Tibial nerve (tissue), 4 donors: ENCODE measurements around the gene POLR1C. TPM values are rescaled to one million over a fixed set of nuclear protein-coding genes. Genes with fewer than 3 reads are reported as not detected.
A peak's percentile ranks its signal among the peaks of the same experiment; 100 is the strongest.

Source experiments
- DNase-seq, 2 donors: peaks; one replicate each; pipeline ENCODE4 v3.0.0-alpha.2; 2019; ENCODE audit warnings: low spot score in 2 of 2
- H3K27ac ChIP-seq, 4 donors: fragments of 200-600 bp; sonication (generic) in 3 of 4; one replicate each; pipeline ENCODE4 v1.5.1; 2017 to 2019; ENCODE audit warnings: mild to moderate bottlenecking in 1 of 4
- H3K27me3 ChIP-seq, 2 donors: fragments of 200-600 bp; sonication (generic) in 1 of 2; one replicate each; pipeline versions ENCODE4 v1.5.1 to v1.6.0; 2017 to 2019
- H3K36me3 ChIP-seq, 3 donors: fragments of 200-600 bp; sonication (generic); one replicate each; pipeline ENCODE4 v1.5.1; 2018 to 2019
- H3K4me1 ChIP-seq, 4 donors: fragments of 200-600 bp; sonication (generic) in 3 of 4; one replicate each; pipeline ENCODE4 v1.5.1; 2017 to 2019
- H3K4me3 ChIP-seq, 4 donors: fragments of 200-600 bp; sonication (generic) in 3 of 4; one replicate each; pipeline ENCODE4 v1.5.1; 2017 to 2019; ENCODE audit warnings: mild to moderate bottlenecking in 1 of 4, moderate library complexity in 1 of 4
- H3K9me3 ChIP-seq, 4 donors: fragments of 200-600 bp; sonication (generic) in 3 of 4; one replicate each; pipeline ENCODE4 v1.5.1; 2017 to 2019
- EP300 ChIP-seq, 2 donors: sonication (generic); formaldehyde crosslinking; IDR thresholded peaks; one replicate each; pipeline ENCODE4 v1.6.1; 2017; ENCODE audit warnings: antibody characterized with exemption in 2 of 2, mild to moderate bottlenecking in 1 of 2
- POLR2A ChIP-seq, 2 donors: fragments of 450-650 bp; IDR thresholded peaks; one replicate each; pipeline ENCODE4 v1.6.1; 2017; ENCODE audit warnings: antibody characterized with exemption in 2 of 2, mild to moderate bottlenecking in 2 of 2, moderate library complexity in 2 of 2
- WGBS, 2 donors: methylation state at CpG; one replicate each; pipeline ENCODE4 v1.1.5; 2018; 5-methylcytosine and 5-hydroxymethylcytosine counted together
- total RNA-seq, 4 donors: library from RNA; depleted of rRNA; stranded (reverse); fragments of >200 nt; gene quantifications; one replicate each; pipeline ENCODE4 v1.1.0, GENCODE V29; 2016
- TF ChIP-seq, protein P1 (sequence below), 5 experiments: fragments of 200-600 bp in 3 of 5; fragments of 450-650 bp in 2 of 5; sonication (generic) in 3 of 5; IDR thresholded peaks; one replicate each; pipeline ENCODE4 v1.5.1; 2016 to 2019; ENCODE audit warnings: antibody characterized with exemption in 5 of 5, mild to moderate bottlenecking in 3 of 5, moderate library complexity in 2 of 5

POLR1C gene
- total RNA-seq, 4 donors from 2014 or later = 24.5 to 45.5 (median 29.7) TPM

DNA sequence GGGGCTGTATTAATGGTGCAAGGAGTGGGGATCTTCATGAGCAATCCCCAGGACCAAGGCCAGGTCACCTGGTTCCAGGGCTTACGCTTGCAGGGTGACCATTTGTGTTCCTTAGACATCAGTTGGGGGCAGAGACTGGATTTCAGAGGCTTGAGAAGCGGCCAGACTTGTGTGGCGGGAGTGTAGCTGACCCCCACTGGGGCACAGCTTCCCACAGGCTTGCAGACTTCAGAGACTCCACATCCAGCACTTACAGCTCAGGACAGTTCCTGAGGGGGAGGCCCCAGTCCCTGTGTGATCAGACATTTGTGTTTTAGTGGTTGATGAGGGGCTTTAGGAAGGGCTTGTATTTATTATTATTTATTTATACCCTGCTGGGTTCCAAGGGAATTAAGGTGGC, 24.2 kb upstream of the POLR1C start:
- WGBS, 2 donors = 40 to 51% methylated on average over 3 of the region's 3 CpGs
- Histone ChIP-seq H3K9me3 (no peaks in the 10 kb centered on the region), H3K36me3 (no peaks in the 10 kb centered on the region), H3K4me1 (peaks cover 0 to 44% (median 21%) of the 10 kb centered on the region in 4 donors), H3K27me3 (no peaks in the 10 kb centered on the region), H3K27ac (peak overlapping the region in 3 of 4 donors; percentile 13 to 84 (median 63)), H3K4me3 (no peak overlapping the region)
- DNase-seq = no peak
- TF ChIP-seq, protein P1, sequence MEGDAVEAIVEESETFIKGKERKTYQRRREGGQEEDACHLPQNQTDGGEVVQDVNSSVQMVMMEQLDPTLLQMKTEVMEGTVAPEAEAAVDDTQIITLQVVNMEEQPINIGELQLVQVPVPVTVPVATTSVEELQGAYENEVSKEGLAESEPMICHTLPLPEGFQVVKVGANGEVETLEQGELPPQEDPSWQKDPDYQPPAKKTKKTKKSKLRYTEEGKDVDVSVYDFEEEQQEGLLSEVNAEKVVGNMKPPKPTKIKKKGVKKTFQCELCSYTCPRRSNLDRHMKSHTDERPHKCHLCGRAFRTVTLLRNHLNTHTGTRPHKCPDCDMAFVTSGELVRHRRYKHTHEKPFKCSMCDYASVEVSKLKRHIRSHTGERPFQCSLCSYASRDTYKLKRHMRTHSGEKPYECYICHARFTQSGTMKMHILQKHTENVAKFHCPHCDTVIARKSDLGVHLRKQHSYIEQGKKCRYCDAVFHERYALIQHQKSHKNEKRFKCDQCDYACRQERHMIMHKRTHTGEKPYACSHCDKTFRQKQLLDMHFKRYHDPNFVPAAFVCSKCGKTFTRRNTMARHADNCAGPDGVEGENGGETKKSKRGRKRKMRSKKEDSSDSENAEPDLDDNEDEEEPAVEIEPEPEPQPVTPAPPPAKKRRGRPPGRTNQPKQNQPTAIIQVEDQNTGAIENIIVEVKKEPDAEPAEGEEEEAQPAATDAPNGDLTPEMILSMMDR (IDR thresholded peaks at IDR 0.05) = no peak
- no peak for TF ChIP-seq POLR2A (IDR thresholded peaks at IDR 0.05)

DNA sequence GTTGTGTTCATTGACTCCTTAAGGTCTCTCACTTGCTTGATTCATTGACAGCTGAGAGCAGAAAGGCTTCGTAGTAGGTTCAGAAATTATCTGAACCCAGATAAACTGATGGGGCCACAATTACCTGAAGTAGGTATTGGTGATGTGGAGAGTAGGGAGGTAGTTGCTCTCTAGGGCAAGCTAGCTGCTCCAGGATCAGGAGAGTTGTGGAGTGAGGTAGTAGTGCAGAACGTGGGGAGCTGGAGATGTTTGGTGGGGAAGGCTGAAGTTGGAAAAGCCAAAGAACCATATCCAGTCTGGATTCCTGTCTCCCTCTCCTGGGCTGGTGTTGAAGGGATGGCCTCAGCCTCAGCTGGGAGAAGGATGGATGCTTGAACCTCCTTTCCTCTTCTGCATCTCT, 23.7 kb upstream of the POLR1C start:
- no peaks in the 10 kb centered on the region for H3K27me3 ChIP-seq
- H3K27ac ChIP-seq = peak overlapping the region in 3 of 4 donors; percentile 13 to 84 (median 63)
- peaks cover 0 to 5% (median 0%) of the 10 kb centered on the region in 3 donors for H3K36me3 ChIP-seq
- H3K4me3 ChIP-seq = no peak overlapping the region
- WGBS, 2 donors = 72 to 92% methylated on average over 2 of the region's 2 CpGs
- DNase-seq = no peak
- H3K4me1 ChIP-seq = peaks cover 0 to 44% (median 21%) of the 10 kb centered on the region in 4 donors
- TF ChIP-seq, protein P1 (IDR thresholded peaks at IDR 0.05) = no peak
- TF ChIP-seq EP300 (IDR thresholded peaks at IDR 0.05) = no peak
- no peaks in the 10 kb centered on the region for H3K9me3 ChIP-seq

DNA sequence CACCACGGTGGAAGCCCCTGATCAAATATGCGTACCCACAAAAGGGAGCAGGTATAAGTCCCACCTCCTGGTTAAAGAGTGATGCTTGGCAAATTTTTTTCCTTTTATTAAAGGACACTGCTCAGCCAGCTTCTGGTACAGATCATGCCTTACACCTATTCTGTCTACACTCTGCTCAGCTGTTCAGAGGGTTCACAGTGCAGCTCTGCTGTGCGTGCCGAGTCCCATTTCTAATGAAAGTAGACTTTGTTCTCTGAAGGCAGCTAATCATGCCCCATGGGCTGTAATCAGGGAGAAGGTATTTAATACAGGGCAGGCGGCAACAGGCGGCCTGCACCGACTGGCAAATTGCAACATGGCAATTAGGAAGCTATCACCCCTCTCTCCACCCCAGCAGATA, 23.1 kb upstream of the POLR1C start:
- H3K4me3 ChIP-seq = no peak overlapping the region
- 59 to 63% methylated on average over 7 of the region's 7 CpGs for WGBS, 2 donors
- H3K36me3 ChIP-seq = peaks cover 0 to 11% (median 0%) of the 10 kb centered on the region in 3 donors
- DNase-seq = no peak
- no peak for TF ChIP-seq POLR2A (IDR thresholded peaks at IDR 0.05)
- TF ChIP-seq EP300 (IDR thresholded peaks at IDR 0.05) = no peak
- TF ChIP-seq, protein P1 (IDR thresholded peaks at IDR 0.05) = no peak
- no peaks in the 10 kb centered on the region for H3K27me3 ChIP-seq
- H3K27ac ChIP-seq = peak overlapping the region in 2 of 4 donors; percentile 63 to 84
- H3K4me1 ChIP-seq = peaks cover 0 to 44% (median 19%) of the 10 kb centered on the region in 4 donors
- H3K9me3 ChIP-seq = no peaks in the 10 kb centered on the region

DNA sequence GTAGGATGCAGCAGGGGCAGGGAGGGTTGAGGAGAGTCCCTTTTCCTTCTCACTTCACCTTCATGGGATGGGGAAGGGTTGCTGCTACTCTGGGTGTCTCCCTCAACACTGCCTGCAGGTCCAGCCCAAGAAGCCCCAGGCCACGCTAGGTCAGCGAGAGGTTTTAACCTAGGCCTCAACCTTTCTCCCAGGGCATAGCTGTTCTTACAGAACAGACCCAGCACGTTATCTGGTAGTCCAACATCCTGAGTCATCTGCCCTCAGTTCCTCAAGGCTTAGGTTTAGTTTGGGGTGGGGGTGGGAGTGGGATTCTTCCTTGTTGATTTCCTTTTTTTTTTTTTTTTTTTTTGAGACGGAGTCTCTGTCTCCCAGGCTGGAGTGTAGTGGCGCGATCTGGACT, 22.6 kb upstream of the POLR1C start:
- peaks cover 0 to 44% (median 18%) of the 10 kb centered on the region in 4 donors for H3K4me1 ChIP-seq
- DNase-seq = no peak
- H3K4me3 ChIP-seq = no peak overlapping the region
- 83 to 89% methylated on average over 6 of the region's 6 CpGs for WGBS, 2 donors
- H3K36me3 ChIP-seq = peaks cover 0 to 16% (median 3%) of the 10 kb centered on the region in 3 donors
- H3K27ac ChIP-seq = peak overlapping the region in 2 of 4 donors; percentile 63 to 84
- no peaks in the 10 kb centered on the region for H3K27me3 ChIP-seq
- H3K9me3 ChIP-seq = no peaks in the 10 kb centered on the region
- TF ChIP-seq EP300 (IDR thresholded peaks at IDR 0.05) = no peak
- TF ChIP-seq, protein P1 (IDR thresholded peaks at IDR 0.05) = no peak
- TF ChIP-seq POLR2A (IDR thresholded peaks at IDR 0.05) = no peak

GRCh38 chr6:43494766-43495165, 22.1 kb upstream of the POLR1C start:
- TF ChIP-seq, protein P1 (IDR thresholded peaks at IDR 0.05) = no peak
- TF ChIP-seq POLR2A (IDR thresholded peaks at IDR 0.05) = no peak
- no peak for TF ChIP-seq EP300 (IDR thresholded peaks at IDR 0.05)
- H3K4me1 ChIP-seq = peaks cover 0 to 44% (median 18%) of the 10 kb centered on the region in 4 donors

More at GRCh38 chr6:43494766-43495165, 22.1 kb upstream of the POLR1C start:
- 90 to 91% methylated on average over 4 of the region's 4 CpGs for WGBS, 2 donors
- Histone ChIP-seq H3K27me3 (no peaks in the 10 kb centered on the region), H3K9me3 (no peaks in the 10 kb centered on the region), H3K36me3 (peaks cover 0 to 20% (median 3%) of the 10 kb centered on the region in 3 donors), H3K4me3 (no peak overlapping the region), H3K27ac (peak overlapping the region in 2 of 4 donors; percentile 5 to 84)
- DNase-seq = no peak
